ES-I3 (cell line): ENCODE data around the gene ITPRID1.

Source experiments
- H3K36me3 ChIP-seq: 2 replicates; pipeline ENCODE4 v1.6.1; 2013; ENCODE audit warnings: mild to moderate bottlenecking, low read length, control low read depth, moderate library complexity; ENCODE audit not compliant: insufficient read depth
- H3K4me1 ChIP-seq: 2 replicates; pipeline ENCODE4 v1.6.1; 2013; ENCODE audit warnings: mild to moderate bottlenecking, control low read depth, low read length; ENCODE audit not compliant: insufficient read depth
- H3K9ac ChIP-seq: 2 replicates; pipeline ENCODE4 v1.6.1; 2013; ENCODE audit warnings: low read depth, mild to moderate bottlenecking, low read length, moderate library complexity
- H3K9me3 ChIP-seq: 2 replicates; pipeline ENCODE4 v1.6.1; 2013; ENCODE audit warnings: mild to moderate bottlenecking, low read length, moderate library complexity; ENCODE audit not compliant: control insufficient read depth, insufficient read depth

The ITPRID1 gene

GRCh38 chr7:31679574-31680305 is 165.8 kb downstream of the ITPRID1 start:
- Histone ChIP-seq H3K9me3 (no peaks in the 10 kb centered on the region), H3K4me1 (peaks cover 5% of the 10 kb centered on the region), H3K36me3 (no peaks in the 10 kb centered on the region), H3K9ac (no peak overlapping the region)

- H3K9me3 ChIP-seq: no peaks in the 10 kb centered on the region
- H3K9ac ChIP-seq: no peak overlapping the region
- peaks cover 19% of the 10 kb centered on the region for H3K4me1 ChIP-seq
- H3K36me3 ChIP-seq: no peaks in the 10 kb centered on the region
These were observed 169.7 kb downstream of the ITPRID1 start for GRCh38 chr7:31683445-31684225.

GRCh38 chr7:31687024-31687748 is 173.3 kb downstream of the ITPRID1 start, which contains the start of gene PPP1R17:
PPP1R17 (plus strand) TSS chr7:31687215; CDS start chr7:31692442, 5,227 bp downstream.
- no peak within 1 kb of the TSS for H3K9ac ChIP-seq

GRCh38 chr7:31688372-31688771 is 174.5 kb downstream of the ITPRID1 start:
- Histone ChIP-seq H3K9me3 (no peaks in the 10 kb centered on the region), H3K36me3 (no peaks in the 10 kb centered on the region), H3K9ac (no peak overlapping the region), H3K4me1 (peaks cover 45% of the 10 kb centered on the region)

More at GRCh38 chr7:31687024-31687748, 173.3 kb downstream of the ITPRID1 start, which contains the start of gene PPP1R17:
- H3K4me1 ChIP-seq: peaks cover 39% of the 10 kb centered on the region
- H3K36me3 ChIP-seq: no peaks in the 10 kb centered on the region
- no peaks in the 10 kb centered on the region for H3K9me3 ChIP-seq

GRCh38 chr7:31688996-31689395 is 175.1 kb downstream of the ITPRID1 start:
- Histone ChIP-seq H3K9ac (no peak overlapping the region), H3K4me1 (peaks cover 41% of the 10 kb centered on the region; the same call in 1 of the 2 replicates), H3K9me3 (no peaks in the 10 kb centered on the region), H3K36me3 (no peaks in the 10 kb centered on the region)

GRCh38 chr7:31690935-31691334 is 177.0 kb downstream of the ITPRID1 start:
- Histone ChIP-seq H3K36me3 (no peaks in the 10 kb centered on the region; the same call in 1 of the 2 replicates), H3K9me3 (no peaks in the 10 kb centered on the region), H3K9ac (no peak overlapping the region), H3K4me1 (peaks cover 41% of the 10 kb centered on the region; the same call in 1 of the 2 replicates)

- Histone ChIP-seq H3K36me3 (no peaks in the 10 kb centered on the region; the same call in 1 of the 2 replicates), H3K4me1 (peaks cover 36% of the 10 kb centered on the region; the same call in 1 of the 2 replicates), H3K9ac (no peak overlapping the region), H3K9me3 (no peaks in the 10 kb centered on the region)
These were observed 178.6 kb downstream of the ITPRID1 start for GRCh38 chr7:31692451-31692850.

GRCh38 chr7:31692871-31693270 is 179.0 kb downstream of the ITPRID1 start:
- peaks cover 32% of the 10 kb centered on the region; the same call in 1 of the 2 replicates for H3K4me1 ChIP-seq
- H3K36me3 ChIP-seq: no peaks in the 10 kb centered on the region; the same call in 1 of the 2 replicates
- no peak overlapping the region for H3K9ac ChIP-seq
- H3K9me3 ChIP-seq: no peaks in the 10 kb centered on the region

- 0 out of 2 replicates have a peak, but pooled peaks cover 6% of the 10 kb centered on the region for H3K4me1 ChIP-seq
- H3K9ac ChIP-seq: no peak overlapping the region
- H3K36me3 ChIP-seq: no peaks in the 10 kb centered on the region; the same call in 1 of the 2 replicates
- H3K9me3 ChIP-seq: no peaks in the 10 kb centered on the region
These were observed 182.1 kb downstream of the ITPRID1 start for GRCh38 chr7:31695859-31696614.

- no peaks in the 10 kb centered on the region for H3K4me1 ChIP-seq
- no peaks in the 10 kb centered on the region for H3K9me3 ChIP-seq
These were observed 185.2 kb downstream of the ITPRID1 start for GRCh38 chr7:31699050-31699449.

GRCh38 chr7:31702354-31702753 is 188.5 kb downstream of the ITPRID1 start:
- Histone ChIP-seq H3K4me1 (no peaks in the 10 kb centered on the region), H3K9me3 (no peaks in the 10 kb centered on the region), H3K9ac (no peak overlapping the region), H3K36me3 (no peaks in the 10 kb centered on the region)

More at GRCh38 chr7:31699050-31699449, 185.2 kb downstream of the ITPRID1 start:
- H3K36me3 ChIP-seq: no peaks in the 10 kb centered on the region; the same call in 1 of the 2 replicates
- H3K9ac ChIP-seq: no peak overlapping the region

- no peak overlapping the region for H3K9ac ChIP-seq
- no peaks in the 10 kb centered on the region for H3K36me3 ChIP-seq
- H3K9me3 ChIP-seq: no peaks in the 10 kb centered on the region
These were observed 191.5 kb downstream of the ITPRID1 start for GRCh38 chr7:31705377-31705776.

GRCh38 chr7:31707089-31707488 is 193.2 kb downstream of the ITPRID1 start:
- no peaks in the 10 kb centered on the region for H3K36me3 ChIP-seq
- no peak overlapping the region for H3K9ac ChIP-seq
- peaks cover 2% of the 10 kb centered on the region; the same call in 1 of the 2 replicates for H3K9me3 ChIP-seq
- H3K4me1 ChIP-seq: peaks cover 13% of the 10 kb centered on the region; the same call in 1 of the 2 replicates

More at GRCh38 chr7:31705377-31705776, 191.5 kb downstream of the ITPRID1 start:
- peaks cover 6% of the 10 kb centered on the region; the same call in 1 of the 2 replicates for H3K4me1 ChIP-seq
